Measurements from ENCODE around the gene SMARCC2. TPM values are rescaled to one million over a fixed set of nuclear protein-coding genes. Genes with fewer than 3 reads are reported as not detected.

SMARCC2 gene
- total RNA-seq, 6 donors from 2014 or later, result 71.4 to 258 (median 93.9) TPM

- Histone ChIP-seq H3K27me3 (no peaks in the 10 kb centered on the region), H3K27ac (no peak overlapping the region), H3K4me3 (no peak overlapping the region), H3K9me3 (no peaks in the 10 kb centered on the region), H3K36me3 (peaks cover 31 to 57% (median 46%) of the 10 kb centered on the region in 4 donors), H3K4me1 (peaks cover 15 to 20% (median 18%) of the 10 kb centered on the region in 4 donors)
- TF ChIP-seq POLR2A (IDR thresholded peaks at IDR 0.05) (no peak), CTCF (IDR thresholded peaks at IDR 0.05) (no peak), EP300 (IDR thresholded peaks at IDR 0.05) (no peak), POLR2AphosphoS5 (IDR thresholded peaks at IDR 0.05) (no peak)
- WGBS, 2 donors, result 86 to 88% methylated on average over 3 of the region's 3 CpGs
- ATAC-seq (ENCODE audit: low FRiP score in 2 of 2) (no peak), DNase-seq (no peak)
Observed at GRCh38 chr12:56216461-56216860, 27.2 kb upstream of the SMARCC2 start.

GRCh38 chr12:56213878-56214277, 24.6 kb upstream of the SMARCC2 start:
- ATAC-seq (ENCODE audit: low FRiP score in 2 of 2) (no peak), DNase-seq (no peak)
- Histone ChIP-seq H3K9me3 (no peaks in the 10 kb centered on the region), H3K27me3 (no peaks in the 10 kb centered on the region), H3K27ac (no peak overlapping the region), H3K4me1 (peaks cover 0 to 4% (median 0%) of the 10 kb centered on the region in 4 donors), H3K36me3 (peaks cover 46 to 82% (median 69%) of the 10 kb centered on the region in 4 donors), H3K4me3 (no peak overlapping the region)
- TF ChIP-seq POLR2AphosphoS5 (IDR thresholded peaks at IDR 0.05) (no peak), EP300 (IDR thresholded peaks at IDR 0.05) (no peak), POLR2A (IDR thresholded peaks at IDR 0.05) (no peak), CTCF (IDR thresholded peaks at IDR 0.05) (no peak)
- 92 to 96% methylated on average over 5 of the region's 5 CpGs for WGBS, 2 donors

GRCh38 chr12:56212361-56212760, 23.1 kb upstream of the SMARCC2 start:
- Histone ChIP-seq H3K27me3 (no peaks in the 10 kb centered on the region), H3K4me3 (no peak overlapping the region), H3K27ac (no peak overlapping the region), H3K9me3 (no peaks in the 10 kb centered on the region), H3K36me3 (peaks cover 55 to 98% (median 84%) of the 10 kb centered on the region in 4 donors), H3K4me1 (peaks cover 0 to 1% (median 0%) of the 10 kb centered on the region in 4 donors)
- ATAC-seq (ENCODE audit: low FRiP score in 2 of 2) (no peak), DNase-seq (no peak)
- WGBS, 2 donors, result 100% methylated on average over 1 of the region's 1 CpG
- TF ChIP-seq EP300 (IDR thresholded peaks at IDR 0.05), result no peak
- no peak for TF ChIP-seq CTCF (IDR thresholded peaks at IDR 0.05)
- no peak for TF ChIP-seq POLR2AphosphoS5 (IDR thresholded peaks at IDR 0.05)
- no peak for TF ChIP-seq POLR2A (IDR thresholded peaks at IDR 0.05)

DNA sequence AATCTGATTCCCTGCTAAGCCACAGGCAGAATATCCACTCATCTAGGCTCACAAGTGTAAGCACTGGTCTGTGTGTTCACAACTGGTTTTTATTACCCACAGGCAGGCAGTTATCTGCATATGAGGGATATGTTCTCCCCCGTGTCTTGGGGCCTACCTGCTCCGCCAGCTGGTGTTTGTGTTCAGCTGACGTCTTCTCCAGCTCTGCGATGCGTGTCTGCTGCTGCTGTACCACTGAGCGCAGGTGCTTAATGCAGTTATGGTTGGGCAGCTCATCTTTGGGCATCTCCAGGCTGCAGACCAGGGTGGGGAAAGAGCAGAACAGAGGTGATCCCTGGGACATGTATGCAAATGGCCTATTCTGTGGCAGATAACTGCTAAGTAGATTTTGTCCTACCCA, 18.7 kb upstream of the SMARCC2 start:
- no peak overlapping the region for H3K27ac ChIP-seq
- no peaks in the 10 kb centered on the region for H3K4me1 ChIP-seq
- 91 to 99% methylated on average over 6 of the region's 6 CpGs for WGBS, 2 donors
- ATAC-seq (ENCODE audit: low FRiP score in 2 of 2) (no peak), DNase-seq (no peak)
- TF ChIP-seq POLR2AphosphoS5 (IDR thresholded peaks at IDR 0.05) (no peak), CTCF (IDR thresholded peaks at IDR 0.05) (no peak), EP300 (IDR thresholded peaks at IDR 0.05) (no peak), POLR2A (IDR thresholded peaks at IDR 0.05) (no peak)
- no peaks in the 10 kb centered on the region for H3K27me3 ChIP-seq
- no peak overlapping the region for H3K4me3 ChIP-seq
- H3K9me3 ChIP-seq, result no peaks in the 10 kb centered on the region
- peaks cover 52 to 88% (median 73%) of the 10 kb centered on the region in 4 donors for H3K36me3 ChIP-seq

DNA sequence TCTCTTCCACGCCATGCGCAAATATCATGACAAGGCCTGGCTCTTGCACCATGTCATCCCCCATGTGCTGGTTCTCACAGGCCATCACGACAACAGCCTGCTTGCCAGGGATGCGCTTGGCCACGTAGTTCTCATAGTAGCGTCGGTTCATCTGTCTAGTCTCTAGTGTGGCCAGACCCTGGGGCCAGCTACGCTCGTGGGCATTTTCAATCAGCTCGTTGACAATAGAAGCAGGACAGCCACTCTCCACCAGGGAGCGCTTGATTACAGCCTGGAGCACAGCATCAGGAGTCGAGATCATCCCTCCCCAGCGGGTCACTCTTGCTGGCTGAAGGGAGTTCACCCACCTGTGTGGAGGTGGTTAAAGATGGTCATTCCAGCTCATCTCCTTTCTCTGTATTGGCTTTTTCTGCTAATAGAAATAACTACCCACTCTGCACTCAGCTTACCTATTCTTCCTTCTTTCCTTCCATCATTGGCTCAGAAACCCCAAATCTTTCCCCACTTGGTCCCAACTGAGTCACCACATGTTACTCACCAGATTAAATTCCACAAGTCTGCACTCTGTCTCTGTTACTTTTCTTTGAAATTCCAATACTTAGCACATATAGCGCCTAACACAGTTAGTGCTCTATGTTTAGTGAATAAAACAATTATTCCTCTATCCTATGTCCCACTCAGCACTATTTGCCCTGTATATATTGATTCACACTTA, 17.3 kb upstream of the SMARCC2 start:
- peak in 1 of 2 donors; percentile 62 for DNase-seq
- Histone ChIP-seq H3K27me3 (no peaks in the 10 kb centered on the region), H3K36me3 (peaks cover 40 to 74% (median 59%) of the 10 kb centered on the region in 4 donors), H3K4me1 (peaks cover 0 to 4% (median 0%) of the 10 kb centered on the region in 4 donors), H3K9me3 (no peaks in the 10 kb centered on the region), H3K4me3 (no peak overlapping the region), H3K27ac (no peak overlapping the region)
- peak in 1 of 2 donors; percentile 82 for ATAC-seq (ENCODE audit: low FRiP score in 2 of 2)
- TF ChIP-seq POLR2A (IDR thresholded peaks at IDR 0.05) (no peak), EP300 (IDR thresholded peaks at IDR 0.05) (no peak), CTCF (IDR thresholded peaks at IDR 0.05) (peak; percentile 35 to 63 (median 40))
- WGBS, 2 donors, result 72 to 79% methylated on average over 10 to 11 of the region's 14 CpGs
